ENCODE results near the gene DOCK10. TPM values are rescaled to one million over a fixed set of nuclear protein-coding genes. Genes with fewer than 3 reads are reported as not detected.

DOCK10 gene
- total and polyA plus RNA-seq, 10 of the 15 experiments (the other 5 are each of a cell fraction or from before 2014, with no cell fraction given) = 16.9 to 120 (median 85.5) TPM

DNA sequence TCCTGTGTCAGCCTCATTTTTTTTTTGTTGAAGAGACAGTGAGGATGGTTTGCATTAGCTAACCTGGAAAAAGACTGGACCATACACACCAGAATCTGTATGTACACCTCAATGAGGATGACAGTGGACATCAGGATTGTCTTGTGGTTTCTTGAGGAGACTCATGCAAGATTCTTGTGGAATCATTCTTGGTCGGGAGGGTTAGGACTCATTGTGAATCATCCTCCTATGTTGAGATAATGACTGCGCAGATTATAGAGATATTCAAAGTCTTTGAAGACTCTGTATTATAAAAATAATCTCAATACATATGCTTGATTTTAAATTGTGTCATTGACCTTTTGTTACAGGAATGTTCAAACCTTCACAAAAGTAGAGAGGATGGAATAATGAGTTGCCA, 49.1 kb upstream of the DOCK10 start:
- H3K4me1 ChIP-seq (ENCODE audit: control insufficient read depth, insufficient read depth, low read length) = no peaks in the 10 kb centered on the region
- ChIA-PET POLR2A (no interaction called here), SMC1A (ENCODE audit: uncharacterized antibody, unreplicated experiment) (no interaction called here), RAD21 (ENCODE audit: unreplicated experiment) (interaction anchor here (0.7 kb wide), 1 partner anchor 87 kb away, joined by 3 read pairs; no protein-coding TSS in a partner anchor), CTCF (no interaction called here)
- no peak overlapping the region for H3K4me2 ChIP-seq (ENCODE audit: control insufficient read depth, insufficient read depth)
- H3K79me2 ChIP-seq (ENCODE audit: control insufficient read depth, insufficient read depth, low read length) = no peaks in the 10 kb centered on the region
- intact Hi-C loops (cut with micrococcal nuclease; ENCODE audit: unreplicated experiment) = no loop called here
- in situ Hi-C loops (cut with MboI) = no loop called here
- ATAC-seq (no peak), DNase-seq (ENCODE audit: low read depth, low spot score) (no peak), FAIRE-seq (no peak)
- H2AFZ ChIP-seq (ENCODE audit: control insufficient read depth, low read depth, low read length) = no peak overlapping the region
- no peak overlapping the region for H3K27ac ChIP-seq (ENCODE audit: control insufficient read depth, insufficient read depth)
- no TSS peak for BruUV-seq (replicated peaks)
- TF ChIP-seq LARP7 (IDR thresholded peaks at IDR 0.05) (no peak), ZNF217 (IDR thresholded peaks at IDR 0.05) (no peak), SIX5 (IDR thresholded peaks at IDR 0.05; ENCODE audit: low read depth, low read length, severe bottlenecking) (no peak), ZZZ3 (IDR thresholded peaks at IDR 0.05; ENCODE audit: control insufficient read depth, insufficient read length, low read depth) (no peak), HDGF (IDR thresholded peaks at IDR 0.05) (no peak), EGR1 (IDR thresholded peaks at IDR 0.05; ENCODE audit: borderline replicate concordance in 1 of 2, low read depth in 2 of 2, low read length in 2 of 2) (no peak), STAT1 (conservative IDR thresholded peaks at IDR 0.05) (no peak), CREB1 (IDR thresholded peaks at IDR 0.05; ENCODE audit: low read depth) (no peak), YY1 (IDR thresholded peaks at IDR 0.05; ENCODE audit: low read depth, low read length) (no peak)
- TF ChIP-seq, protein P1, sequence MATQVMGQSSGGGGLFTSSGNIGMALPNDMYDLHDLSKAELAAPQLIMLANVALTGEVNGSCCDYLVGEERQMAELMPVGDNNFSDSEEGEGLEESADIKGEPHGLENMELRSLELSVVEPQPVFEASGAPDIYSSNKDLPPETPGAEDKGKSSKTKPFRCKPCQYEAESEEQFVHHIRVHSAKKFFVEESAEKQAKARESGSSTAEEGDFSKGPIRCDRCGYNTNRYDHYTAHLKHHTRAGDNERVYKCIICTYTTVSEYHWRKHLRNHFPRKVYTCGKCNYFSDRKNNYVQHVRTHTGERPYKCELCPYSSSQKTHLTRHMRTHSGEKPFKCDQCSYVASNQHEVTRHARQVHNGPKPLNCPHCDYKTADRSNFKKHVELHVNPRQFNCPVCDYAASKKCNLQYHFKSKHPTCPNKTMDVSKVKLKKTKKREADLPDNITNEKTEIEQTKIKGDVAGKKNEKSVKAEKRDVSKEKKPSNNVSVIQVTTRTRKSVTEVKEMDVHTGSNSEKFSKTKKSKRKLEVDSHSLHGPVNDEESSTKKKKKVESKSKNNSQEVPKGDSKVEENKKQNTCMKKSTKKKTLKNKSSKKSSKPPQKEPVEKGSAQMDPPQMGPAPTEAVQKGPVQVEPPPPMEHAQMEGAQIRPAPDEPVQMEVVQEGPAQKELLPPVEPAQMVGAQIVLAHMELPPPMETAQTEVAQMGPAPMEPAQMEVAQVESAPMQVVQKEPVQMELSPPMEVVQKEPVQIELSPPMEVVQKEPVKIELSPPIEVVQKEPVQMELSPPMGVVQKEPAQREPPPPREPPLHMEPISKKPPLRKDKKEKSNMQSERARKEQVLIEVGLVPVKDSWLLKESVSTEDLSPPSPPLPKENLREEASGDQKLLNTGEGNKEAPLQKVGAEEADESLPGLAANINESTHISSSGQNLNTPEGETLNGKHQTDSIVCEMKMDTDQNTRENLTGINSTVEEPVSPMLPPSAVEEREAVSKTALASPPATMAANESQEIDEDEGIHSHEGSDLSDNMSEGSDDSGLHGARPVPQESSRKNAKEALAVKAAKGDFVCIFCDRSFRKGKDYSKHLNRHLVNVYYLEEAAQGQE (IDR thresholded peaks at IDR 0.05; ENCODE audit: low read depth, low read length) = no peak
- H3K9ac ChIP-seq (ENCODE audit: control insufficient read depth, insufficient read depth, low read length) = no peak overlapping the region
- H3K27me3 ChIP-seq (replicated peaks in 1 of 2; ENCODE audit: control insufficient read depth in 2 of 2, insufficient read depth in 2 of 2, low read length in 1 of 2) = no peaks in the 10 kb centered on the region; a peak in 1 of 4 replicates
- WGBS (ENCODE audit: insufficient coverage, insufficient replicate concordance, low lambda C conversion rate, missing lambda C conversion rate) = 40% methylated on average over 2 of the region's 2 CpGs
- no peaks in the 10 kb centered on the region; the same call in 2 of the 3 replicates for H3K9me3 ChIP-seq (replicated peaks; ENCODE audit: control insufficient read depth, insufficient read depth, low read length)
- no peaks in the 10 kb centered on the region for H4K20me1 ChIP-seq (ENCODE audit: control insufficient read depth, insufficient read depth)
- H3K36me3 ChIP-seq (ENCODE audit: control insufficient read depth in 2 of 2, insufficient read depth in 2 of 2, low read length in 1 of 2) = no peaks in the 10 kb centered on the region
- H3K4me3 ChIP-seq = no peak overlapping the region
